GM12872 (cell line): ENCODE data around the gene SMC5.

Source experiments
- TF ChIP-seq, protein P1 (sequence below): IDR thresholded peaks from 3 replicates; pipeline ENCODE4 v1.5.1; 2011; ENCODE audit warnings: low read depth, mild to moderate bottlenecking, low read length, moderate library complexity; ENCODE audit not compliant: insufficient read depth

Gene SMC5

DNA sequence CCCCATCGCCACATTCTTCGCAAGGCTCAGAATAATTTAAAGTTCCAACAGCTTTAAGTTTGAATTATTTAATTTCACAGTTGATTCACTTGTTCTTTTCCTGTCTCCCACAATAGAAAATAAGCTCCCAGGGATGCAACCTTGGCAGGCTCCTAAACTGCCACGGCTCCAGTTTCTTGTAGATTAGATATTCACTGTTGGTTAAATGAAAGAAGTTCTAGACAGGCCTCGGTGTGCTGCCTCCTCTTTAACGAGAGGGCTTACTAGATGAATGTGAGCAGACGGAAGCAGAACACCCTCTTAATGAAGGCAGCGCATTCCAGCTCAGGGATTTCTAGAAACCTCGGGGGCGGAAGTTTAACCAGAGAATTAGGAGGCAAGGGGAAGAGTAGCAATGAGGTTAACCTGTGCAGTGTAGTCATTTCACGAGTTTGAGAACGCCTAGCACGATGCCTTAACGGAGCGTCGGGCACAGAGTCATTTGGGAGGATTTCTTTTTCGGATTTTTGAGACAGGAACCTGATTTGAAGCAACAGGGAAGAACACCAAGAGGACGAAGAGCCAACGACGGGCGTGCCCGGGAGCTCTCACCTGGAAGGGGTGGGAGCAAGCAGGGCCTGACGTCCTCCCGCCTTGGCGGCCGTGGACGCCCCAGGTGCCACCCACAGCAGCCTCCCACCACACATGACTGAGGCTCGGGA lies 637 bp upstream of the SMC5 start:
- TF ChIP-seq, protein P1, sequence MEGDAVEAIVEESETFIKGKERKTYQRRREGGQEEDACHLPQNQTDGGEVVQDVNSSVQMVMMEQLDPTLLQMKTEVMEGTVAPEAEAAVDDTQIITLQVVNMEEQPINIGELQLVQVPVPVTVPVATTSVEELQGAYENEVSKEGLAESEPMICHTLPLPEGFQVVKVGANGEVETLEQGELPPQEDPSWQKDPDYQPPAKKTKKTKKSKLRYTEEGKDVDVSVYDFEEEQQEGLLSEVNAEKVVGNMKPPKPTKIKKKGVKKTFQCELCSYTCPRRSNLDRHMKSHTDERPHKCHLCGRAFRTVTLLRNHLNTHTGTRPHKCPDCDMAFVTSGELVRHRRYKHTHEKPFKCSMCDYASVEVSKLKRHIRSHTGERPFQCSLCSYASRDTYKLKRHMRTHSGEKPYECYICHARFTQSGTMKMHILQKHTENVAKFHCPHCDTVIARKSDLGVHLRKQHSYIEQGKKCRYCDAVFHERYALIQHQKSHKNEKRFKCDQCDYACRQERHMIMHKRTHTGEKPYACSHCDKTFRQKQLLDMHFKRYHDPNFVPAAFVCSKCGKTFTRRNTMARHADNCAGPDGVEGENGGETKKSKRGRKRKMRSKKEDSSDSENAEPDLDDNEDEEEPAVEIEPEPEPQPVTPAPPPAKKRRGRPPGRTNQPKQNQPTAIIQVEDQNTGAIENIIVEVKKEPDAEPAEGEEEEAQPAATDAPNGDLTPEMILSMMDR = no peak

DNA sequence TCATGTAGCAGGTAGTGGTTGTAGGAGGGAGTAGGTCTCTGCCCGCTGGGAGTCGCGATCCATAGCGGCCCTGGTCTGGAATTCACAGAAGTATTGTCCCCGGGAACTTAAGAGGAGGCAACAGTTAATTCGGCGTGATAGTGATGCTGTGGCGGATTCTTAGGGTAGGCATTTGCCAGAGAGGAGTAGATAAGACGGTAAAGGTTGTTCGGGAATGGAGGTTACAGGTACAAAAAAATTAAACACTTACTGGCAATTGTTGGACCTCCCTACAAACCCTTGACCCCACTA lies 679 bp downstream of the SMC5 start:
- TF ChIP-seq, protein P1 = no peak

DNA sequence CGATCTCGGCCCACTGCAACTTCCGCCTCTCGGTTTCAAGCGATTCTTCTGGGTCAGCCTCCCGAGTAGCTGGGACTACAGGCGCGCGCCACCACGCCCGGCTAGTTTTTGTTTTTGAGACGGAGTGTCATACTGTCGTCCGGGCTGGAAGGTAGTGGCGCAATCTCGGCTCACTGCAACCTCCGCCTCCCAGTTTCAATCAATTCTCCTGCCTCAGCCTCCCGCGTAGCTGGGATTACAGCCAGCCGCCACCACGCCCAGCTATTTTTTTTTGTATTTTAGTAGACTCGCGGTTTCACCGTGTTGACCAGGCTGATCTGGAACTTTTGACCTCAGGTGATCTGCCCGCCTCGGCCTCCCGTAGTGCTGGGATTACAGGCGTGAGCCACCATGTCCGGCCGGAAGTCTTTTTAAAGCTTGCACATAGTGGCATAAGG lies 1.2 kb downstream of the SMC5 start:
- TF ChIP-seq, protein P1 = no peak

DNA sequence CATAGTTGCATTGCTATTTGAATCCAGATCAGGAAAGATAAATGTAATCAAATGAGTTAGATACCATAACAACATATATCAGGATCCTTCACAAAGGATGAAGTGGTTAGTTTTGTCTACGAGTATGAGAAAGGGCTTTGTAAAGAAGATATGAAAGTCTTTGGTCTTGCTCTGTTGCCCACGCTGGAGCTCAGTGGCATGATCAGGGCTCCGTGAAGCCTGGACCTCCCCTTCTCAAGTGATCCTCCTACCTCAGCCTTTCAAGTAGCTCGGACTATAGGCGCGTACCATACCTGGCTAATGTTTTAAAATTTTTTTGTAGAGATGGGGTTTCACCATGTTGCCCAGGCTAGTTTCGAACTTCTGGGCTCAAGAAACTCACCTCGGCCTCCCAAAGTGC lies 1.8 kb downstream of the SMC5 start:
- TF ChIP-seq, protein P1 = no peak

DNA sequence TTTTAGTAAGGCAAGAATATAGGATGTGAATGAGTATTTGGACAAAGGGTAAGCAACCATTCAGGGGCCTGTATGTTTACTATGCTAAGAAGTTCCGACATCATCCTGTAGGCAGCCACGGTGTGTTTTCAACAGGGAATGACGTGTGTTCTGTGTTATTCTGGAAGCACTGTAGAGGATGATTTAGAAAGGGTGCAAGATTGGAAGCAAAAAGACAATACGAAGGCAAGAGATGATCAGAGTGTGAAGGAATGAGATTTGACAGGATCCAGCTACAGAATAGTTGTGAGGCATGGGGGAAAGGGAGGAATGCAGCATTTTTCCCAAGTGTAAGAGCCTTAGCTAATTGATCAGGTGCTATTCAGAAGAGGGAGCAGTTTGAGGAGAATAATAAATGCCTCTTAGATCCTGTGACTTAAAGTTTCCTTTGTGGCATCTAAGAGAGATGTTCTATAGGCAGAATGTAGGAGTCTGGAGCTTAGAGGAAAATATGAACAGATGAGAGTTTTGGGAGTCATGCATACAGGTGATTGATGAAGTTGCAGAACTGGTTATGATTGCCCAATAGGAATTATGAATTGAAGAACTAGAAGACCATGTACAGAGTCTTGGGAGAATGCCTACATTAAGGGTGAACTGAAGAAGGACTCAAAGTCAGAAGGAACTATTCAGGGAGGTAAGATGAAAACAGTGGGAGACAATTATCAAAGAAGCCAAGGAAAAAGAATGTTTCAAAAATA lies 2.5 kb downstream of the SMC5 start:
- TF ChIP-seq, protein P1 = no peak

DNA sequence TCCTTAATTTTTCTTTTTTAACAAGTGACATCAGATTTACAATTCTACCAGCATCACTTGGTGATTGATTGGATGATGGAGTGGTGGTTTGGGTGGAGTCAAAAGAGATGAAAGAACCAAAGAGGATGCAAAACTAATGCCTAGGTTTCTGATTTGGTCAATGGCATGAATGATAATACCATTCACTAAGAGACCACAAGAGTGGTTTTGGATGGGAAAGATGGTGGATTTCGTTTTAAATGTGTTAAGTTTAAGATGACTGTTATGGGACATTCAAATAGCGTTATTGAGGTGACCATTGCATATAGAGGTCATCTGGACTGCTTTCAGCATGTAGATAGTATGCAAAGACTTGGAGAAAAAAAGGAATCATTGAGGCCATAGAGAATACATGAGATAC lies 3.6 kb downstream of the SMC5 start:
- TF ChIP-seq, protein P1 = no peak

DNA sequence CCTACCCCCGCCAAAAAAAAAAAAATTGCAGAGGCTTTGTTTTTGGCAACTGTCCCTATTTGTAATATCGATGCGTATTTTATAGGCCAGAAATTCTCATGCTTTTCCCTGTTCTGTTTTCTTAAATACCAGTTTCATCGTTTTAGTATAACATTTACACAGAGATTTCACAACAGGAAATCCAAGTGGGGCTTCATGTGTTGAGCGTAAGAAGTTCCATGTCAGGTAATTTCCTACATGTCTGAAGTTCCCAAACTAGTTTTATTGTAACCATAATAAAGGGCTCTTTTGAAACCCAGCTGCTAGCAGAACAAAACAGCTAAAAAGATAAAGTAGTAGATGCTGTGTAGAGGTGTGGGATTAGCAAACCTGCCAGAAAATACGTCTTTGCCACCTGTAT lies 4.2 kb downstream of the SMC5 start:
- TF ChIP-seq, protein P1 = no peak
